K562 (cell line): ENCODE measurements around the gene NUBP2. TPM values are rescaled to one million over a fixed set of nuclear protein-coding genes. Genes with fewer than 3 reads are reported as not detected.

ENCODE experiments used
- BHLHE40 ChIP-seq: IDR thresholded peaks from 2 replicates; pipeline ENCODE4 v1.6.1; 2011; ENCODE audit warnings: low read length, improper control_type of control experiment
- CBFA2T2 ChIP-seq: fragments of 450-650 bp; conservative IDR thresholded peaks from 2 replicates; pipeline ENCODE4 v1.6.1; 2017; ENCODE audit warnings: mild to moderate bottlenecking
- E2F4 ChIP-seq: sonication (generic); formaldehyde crosslinking; IDR thresholded peaks from 2 replicates; pipeline ENCODE4 v1.8.0; 2022; ENCODE audit warnings: mild to moderate bottlenecking, low read depth, missing genetic modification reagents
- ERF ChIP-seq: fragments of 450-650 bp; formaldehyde crosslinking; IDR thresholded peaks from 2 replicates; pipeline ENCODE4 v1.4.0; 2020; ENCODE audit warnings: mild to moderate bottlenecking, mixed read lengths
- MEIS2 ChIP-seq: fragments of 450-650 bp; IDR thresholded peaks from 2 replicates; pipeline ENCODE4 v1.6.1; 2014; ENCODE audit warnings: mild to moderate bottlenecking; ENCODE audit not compliant: partially characterized antibody
- RB1 ChIP-seq: fragments of 450-650 bp; IDR thresholded peaks from 2 replicates; pipeline ENCODE4 v1.6.1; 2017; ENCODE audit warnings: low read depth, mild to moderate bottlenecking
- TGIF2 ChIP-seq: sonication (generic); formaldehyde crosslinking; IDR thresholded peaks from 2 replicates; pipeline ENCODE4 v1.8.1; 2022; ENCODE audit warnings: mild to moderate bottlenecking, missing genetic modification reagents, moderate library complexity
- ZBTB40 ChIP-seq, 2 experiments: fragments of 450-650 bp in 1 of 2; sonication (generic) in 1 of 2; formaldehyde crosslinking in 1 of 2; IDR thresholded peaks; 2 replicates each; pipeline versions ENCODE4 v1.7.1 to v1.9.0; 2016 to 2022; ENCODE audit warnings: inconsistent platforms in 1 of 2, mild to moderate bottlenecking in 1 of 2, missing genetic modification reagents in 1 of 2
- ZNF518B ChIP-seq: fragments of 250-450 bp; sonication (Bioruptor Pico); IDR thresholded peaks from 2 replicates; pipeline ENCODE4 v1.5.0; 2021; ENCODE audit warnings: mild to moderate bottlenecking, moderate library complexity
- ZNF778 ChIP-seq: fragments of 450-650 bp; formaldehyde crosslinking; IDR thresholded peaks from 2 replicates; pipeline ENCODE4 v1.4.0; 2020; ENCODE audit warnings: mild to moderate bottlenecking, moderate library complexity
- polyA plus RNA-seq, 8 experiments: library from polyadenylated mRNA; depleted of rRNA in 4 of 8; stranded (reverse) in 5 of 8; unstranded in 3 of 8; fragments of >200 nt; fragmentation: Nextera tagmentation in 2 of 8; fragmentation: Illumina TruSeq in 1 of 8; extraction: Ambion mirVana in 2 of 8; extraction: Trizol in 1 of 8; gene quantifications; 2 replicates each; pipeline versions ENCODE4 v1.2.1 to v1.2.3, GENCODE V29; 2011 to 2014; ENCODE audit warnings: inconsistent platforms in 1 of 8, missing spikeins in 1 of 8
- total RNA-seq, 7 experiments: library from RNA; depleted of rRNA in 6 of 7; stranded (reverse); fragments of >200 nt in 6 of 7; fragmentation: Illumina TruSeq in 2 of 7; extraction: Trizol in 2 of 7; gene quantifications; 2 replicates each; pipeline versions ENCODE4 v1.2.1 to v1.2.3, GENCODE V29; 2011 to 2021; ENCODE audit warnings: low replicate concordance in 1 of 7
- TF ChIP-seq, protein P1 (sequence below): fragments of 450-650 bp; IDR thresholded peaks from 2 replicates; pipeline ENCODE4 v1.6.1; 2017; ENCODE audit warnings: mild to moderate bottlenecking, moderate library complexity

Gene NUBP2
- total and polyA plus RNA-seq, 9 of the 15 experiments (the other 6 are each of a cell fraction or from before 2014, with no cell fraction given) = 1.8 to 115 (median 24.0) TPM

GRCh38 chr16:1832838-1833454 is 50.2 kb downstream of the NUBP2 start (continued):
- TF ChIP-seq, protein P1, sequence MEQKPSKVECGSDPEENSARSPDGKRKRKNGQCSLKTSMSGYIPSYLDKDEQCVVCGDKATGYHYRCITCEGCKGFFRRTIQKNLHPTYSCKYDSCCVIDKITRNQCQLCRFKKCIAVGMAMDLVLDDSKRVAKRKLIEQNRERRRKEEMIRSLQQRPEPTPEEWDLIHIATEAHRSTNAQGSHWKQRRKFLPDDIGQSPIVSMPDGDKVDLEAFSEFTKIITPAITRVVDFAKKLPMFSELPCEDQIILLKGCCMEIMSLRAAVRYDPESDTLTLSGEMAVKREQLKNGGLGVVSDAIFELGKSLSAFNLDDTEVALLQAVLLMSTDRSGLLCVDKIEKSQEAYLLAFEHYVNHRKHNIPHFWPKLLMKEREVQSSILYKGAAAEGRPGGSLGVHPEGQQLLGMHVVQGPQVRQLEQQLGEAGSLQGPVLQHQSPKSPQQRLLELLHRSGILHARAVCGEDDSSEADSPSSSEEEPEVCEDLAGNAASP = no peak
- TF ChIP-seq TGIF2 (no peak), ERF (CRISPR knock-in tag) (0 out of 2 replicates have a peak, but pooled peaks have one; percentile 59), E2F4 (CRISPR knock-in tag) (no peak), RB1 (no peak), CBFA2T2 (peak; percentile 98), BHLHE40 (peak; percentile 77; the same call in 1 of the 2 replicates), ZBTB40 (IDR thresholded peaks at IDR 0.05) (no peak), ZBTB40 (CRISPR knock-in tag; IDR thresholded peaks at IDR 0.05) (no peak), ZNF778 (CRISPR knock-in tag) (no peak), MEIS2 (peak; percentile 94), ZNF518B (no peak)
